HG03108 (cell line): ENCODE data around the gene TNFRSF21.

ENCODE experiments used
- ATAC-seq: cut with Tn5 transposase; IDR thresholded peaks from one replicate; pipeline ENCODE4 v1.9.1; 2021; ENCODE audit warnings: moderate library complexity; ENCODE audit not compliant: unreplicated experiment

TNFRSF21 gene

DNA sequence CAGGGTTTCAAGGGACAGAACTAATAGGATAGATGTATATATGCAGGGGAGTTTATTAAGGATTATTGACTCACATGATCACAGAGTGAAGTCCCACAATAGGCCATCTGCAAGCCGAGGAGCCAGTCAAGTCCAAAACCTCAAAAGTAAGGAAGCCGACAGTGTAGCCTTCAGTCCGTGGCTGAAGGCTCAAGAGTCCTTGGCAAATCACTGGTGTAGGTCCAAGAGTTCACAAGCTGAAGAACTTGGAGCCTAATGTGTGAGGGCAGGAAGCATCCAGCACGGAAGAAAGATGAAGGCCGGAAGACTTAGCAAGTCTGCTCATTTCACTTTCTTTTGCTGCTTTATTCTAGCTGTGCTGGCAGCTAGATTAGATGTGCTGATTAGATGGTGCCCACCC, 128.0 kb downstream of the TNFRSF21 start:
- ATAC-seq = no peak
